ENCODE results near the gene ATG5.

GRCh38 chr6:106300944-106301343 is 24.6 kb downstream of the ATG5 start:
- TF ChIP-seq CTCF (IDR thresholded peaks at IDR 0.05): peak in 3 of 4 experiments; percentile 28 to 53 (median 29)
- TF ChIP-seq POLR2A (IDR thresholded peaks at IDR 0.05): no peak
